ENCODE results near the gene UPK3BL2. TPM values are rescaled to one million over a fixed set of nuclear protein-coding genes. Genes with fewer than 3 reads are reported as not detected.
"Not testable (repeated sequence)": the region's sequence is repeated elsewhere in the genome, so short reads cannot be mapped to it uniquely, and the experiment has no call there.

Gene UPK3BL2
- total RNA-seq, 4 donors from 2014 or later: 7.8 to 24.4 (median 11.5) TPM

DNA sequence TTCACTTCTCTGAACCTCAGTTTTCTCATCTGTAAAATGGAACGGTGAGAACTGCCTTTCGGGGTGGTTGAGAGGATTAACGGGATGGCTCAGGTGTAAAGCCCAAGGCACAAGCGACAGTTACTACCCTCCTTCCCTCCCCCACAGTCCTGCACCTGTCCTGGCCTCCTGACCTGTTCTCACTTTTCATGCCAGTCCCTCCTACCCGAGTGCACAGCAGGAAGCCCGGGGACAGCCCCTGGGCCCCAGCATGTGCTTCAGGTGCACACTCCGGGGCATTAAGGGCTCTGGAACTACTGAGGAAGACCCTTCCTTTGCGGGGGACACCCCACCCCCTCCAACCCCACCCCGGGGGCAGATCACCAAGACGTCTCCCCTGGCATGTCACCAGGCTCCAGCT, 26.5 kb downstream of the UPK3BL2 start:
- not testable (repeated sequence) for H3K27me3 ChIP-seq; H3K4me1 ChIP-seq; H3K36me3 ChIP-seq; H3K27ac ChIP-seq; H3K9me3 ChIP-seq; DNase-seq (ENCODE audit: low spot score in 2 of 2); H3K4me3 ChIP-seq
- WGBS: no CpG with 5 or more reads among the region's 10 CpGs

DNA sequence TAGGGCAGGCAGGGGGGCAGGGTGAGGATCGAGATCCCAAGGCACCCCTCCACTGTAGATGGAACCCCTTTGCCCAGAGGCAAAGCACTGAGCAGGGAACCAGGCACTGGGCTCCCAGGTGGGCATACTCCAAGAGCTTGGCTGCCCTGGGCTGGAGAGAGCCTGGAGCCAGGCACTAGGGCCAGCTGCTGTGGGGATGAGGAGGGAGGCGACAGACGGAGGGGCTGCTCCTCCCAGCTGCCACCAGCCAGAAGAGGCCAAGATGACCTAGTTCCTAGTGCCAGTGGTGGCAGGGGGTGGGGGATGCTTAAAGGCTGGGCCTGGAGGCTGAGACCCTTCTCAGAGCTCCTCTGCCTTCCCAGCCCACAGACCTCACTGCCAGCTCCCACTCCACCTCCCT, 27.6 kb downstream of the UPK3BL2 start:
- not testable (repeated sequence) for H3K27me3 ChIP-seq; H3K36me3 ChIP-seq; H3K4me3 ChIP-seq; DNase-seq (ENCODE audit: low spot score in 2 of 2); H3K4me1 ChIP-seq; H3K27ac ChIP-seq; H3K9me3 ChIP-seq
- no CpG with 5 or more reads among the region's 3 CpGs for WGBS

- H3K36me3 ChIP-seq; H3K4me1 ChIP-seq; H3K27me3 ChIP-seq; H3K27ac ChIP-seq; H3K9me3 ChIP-seq; DNase-seq (ENCODE audit: low spot score in 2 of 2); H3K4me3 ChIP-seq: not testable (repeated sequence)
- WGBS: no CpG with 5 or more reads among the region's 15 CpGs
These were observed 28.4 kb downstream of the UPK3BL2 start for GRCh38 chr7:102514881-102515721.

DNA sequence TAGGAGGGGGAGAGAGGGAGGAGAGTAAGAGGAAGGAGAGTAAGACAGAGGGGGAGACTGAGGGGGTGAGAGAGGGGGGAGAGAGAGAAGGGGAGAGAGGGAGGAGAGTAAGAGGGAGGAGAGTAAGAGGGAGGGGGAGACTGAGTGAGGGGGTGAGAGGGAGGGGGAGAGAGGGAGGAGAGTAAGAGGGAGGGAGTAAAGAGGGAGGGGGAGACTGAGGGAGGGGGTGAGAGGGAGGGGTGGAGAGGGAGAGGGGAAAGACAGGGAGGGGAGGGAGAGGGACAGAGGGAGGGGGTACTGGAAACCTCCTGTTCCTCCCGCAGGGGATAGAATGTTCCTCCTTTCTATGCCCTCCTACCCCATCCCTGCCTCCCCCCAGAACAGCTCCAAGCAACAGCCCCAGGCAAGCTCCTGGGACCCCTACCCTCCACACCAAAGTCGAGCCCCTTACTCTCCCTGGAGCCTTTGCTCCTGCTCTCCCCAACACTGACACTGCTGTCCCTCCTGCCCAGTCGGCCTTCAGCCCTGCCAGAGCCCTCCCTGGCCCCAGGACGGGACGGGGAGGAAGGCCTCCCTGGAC, 30.8 kb downstream of the UPK3BL2 start:
- H3K4me1 ChIP-seq, H3K27ac ChIP-seq, H3K9me3 ChIP-seq, H3K27me3 ChIP-seq, H3K36me3 ChIP-seq, H3K4me3 ChIP-seq: not testable (repeated sequence)
- 21% methylated on average over 5 of the region's 5 CpGs for WGBS
- DNase-seq (ENCODE audit: low spot score in 2 of 2): peak in 1 of 2 donors; percentile 61

DNA sequence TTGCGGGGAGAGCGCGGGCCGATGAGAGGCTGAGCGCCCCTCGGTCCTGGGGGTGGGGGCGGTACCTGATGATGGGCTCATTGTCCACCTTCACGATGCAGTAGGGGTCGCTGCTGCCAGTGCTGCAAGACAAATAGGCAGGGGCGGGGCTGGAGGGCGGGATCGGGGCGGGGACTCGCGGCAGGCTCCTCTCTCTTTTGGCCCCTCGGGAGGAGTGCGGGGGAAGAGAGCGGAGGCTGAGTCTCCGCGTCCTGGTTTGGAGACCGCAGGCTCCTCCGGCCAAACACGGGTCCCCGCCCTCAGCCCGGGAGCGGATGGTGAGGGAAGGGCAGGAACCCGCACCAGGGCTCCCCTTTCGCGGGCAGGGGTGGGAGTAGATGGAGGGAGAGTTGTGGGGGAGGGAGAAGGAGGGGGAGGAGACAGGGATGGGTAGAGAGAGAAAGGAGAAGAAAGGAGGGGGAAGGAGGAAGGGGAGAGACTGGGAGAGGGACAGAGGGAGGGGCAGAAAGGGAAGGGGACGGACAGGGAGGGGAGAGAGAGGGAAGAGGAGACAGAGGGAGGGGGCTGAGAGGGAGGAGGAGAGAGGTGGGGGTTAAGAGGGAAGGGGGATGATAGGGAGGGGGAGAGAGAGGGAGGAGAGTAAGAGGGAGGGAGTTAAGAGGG, 31.5 kb downstream of the UPK3BL2 start:
- DNase-seq (ENCODE audit: low spot score in 2 of 2); H3K4me3 ChIP-seq; H3K27me3 ChIP-seq; H3K9me3 ChIP-seq; H3K27ac ChIP-seq; H3K36me3 ChIP-seq; H3K4me1 ChIP-seq: not testable (repeated sequence)
- no CpG with 5 or more reads among the region's 30 CpGs for WGBS

GRCh38 chr7:102510575-102510974, 32.9 kb downstream of the UPK3BL2 start:
- no CpG with 5 or more reads among the region's 8 CpGs for WGBS
- H3K4me3 ChIP-seq, H3K36me3 ChIP-seq, H3K9me3 ChIP-seq, H3K4me1 ChIP-seq, H3K27ac ChIP-seq, H3K27me3 ChIP-seq: not testable (repeated sequence)
- peak in 1 of 2 donors; percentile 31 for DNase-seq (ENCODE audit: low spot score in 2 of 2)

- H3K27me3 ChIP-seq, H3K4me3 ChIP-seq, H3K27ac ChIP-seq, H3K9me3 ChIP-seq, H3K36me3 ChIP-seq, H3K4me1 ChIP-seq: not testable (repeated sequence)
- WGBS: 93% methylated on average over 3 of the region's 8 CpGs
- peak in 1 of 2 donors; percentile 48 for DNase-seq (ENCODE audit: low spot score in 2 of 2)
These were observed 35.9 kb downstream of the UPK3BL2 start for GRCh38 chr7:102507410-102508088.

GRCh38 chr7:102505298-102506185, 38.0 kb downstream of the UPK3BL2 start:
- WGBS: no CpG with 5 or more reads among the region's 24 CpGs

DNA sequence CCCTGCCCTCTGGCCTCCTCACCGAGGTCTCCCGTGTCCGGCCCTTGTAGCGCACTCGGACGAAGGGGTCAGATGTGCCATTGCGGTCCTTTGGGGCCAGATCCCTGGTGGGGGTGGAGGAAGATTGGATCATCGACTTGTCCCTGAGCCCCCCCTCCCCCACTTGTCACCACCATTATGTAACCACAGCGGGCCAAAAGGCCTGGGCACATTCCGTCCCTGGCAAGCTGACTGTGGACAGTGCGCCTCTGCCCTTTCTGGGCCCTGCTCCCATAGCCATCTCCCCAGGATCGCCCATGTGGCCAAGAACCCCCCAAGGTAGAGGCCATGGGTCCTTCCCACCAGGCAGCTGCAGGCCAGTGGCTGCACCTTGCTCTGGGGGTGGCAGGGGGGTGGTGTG, 40.4 kb downstream of the UPK3BL2 start:
- not testable (repeated sequence) for H3K27ac ChIP-seq; H3K9me3 ChIP-seq; H3K36me3 ChIP-seq; H3K27me3 ChIP-seq; H3K4me1 ChIP-seq; DNase-seq (ENCODE audit: low spot score in 2 of 2); H3K4me3 ChIP-seq
- WGBS: no CpG with 5 or more reads among the region's 12 CpGs

More at GRCh38 chr7:102505298-102506185, 38.0 kb downstream of the UPK3BL2 start:
- H3K4me1 ChIP-seq, H3K27me3 ChIP-seq, H3K27ac ChIP-seq, H3K4me3 ChIP-seq, H3K36me3 ChIP-seq, H3K9me3 ChIP-seq: not testable (repeated sequence)
- peak in 1 of 2 donors; percentile 34 for DNase-seq (ENCODE audit: low spot score in 2 of 2)

GRCh38 chr7:102498321-102498720, 45.2 kb downstream of the UPK3BL2 start:
- H3K27me3 ChIP-seq, H3K27ac ChIP-seq, H3K4me1 ChIP-seq, H3K9me3 ChIP-seq, H3K4me3 ChIP-seq, H3K36me3 ChIP-seq: not testable (repeated sequence)
- DNase-seq (ENCODE audit: low spot score in 2 of 2): peak in 1 of 2 donors; percentile 27
- 91% methylated on average over 15 of the region's 16 CpGs for WGBS

- not testable (repeated sequence) for H3K27ac ChIP-seq, H3K4me1 ChIP-seq, H3K36me3 ChIP-seq, H3K4me3 ChIP-seq, H3K27me3 ChIP-seq, H3K9me3 ChIP-seq
- peak in 1 of 2 donors; percentile 40 for DNase-seq (ENCODE audit: low spot score in 2 of 2)
- no CpG with 5 or more reads among the region's 5 CpGs for WGBS
These were observed 46.2 kb downstream of the UPK3BL2 start for GRCh38 chr7:102497308-102497707.

- not testable (repeated sequence) for H3K4me3 ChIP-seq, H3K27ac ChIP-seq, H3K27me3 ChIP-seq, H3K36me3 ChIP-seq, H3K4me1 ChIP-seq, H3K9me3 ChIP-seq
- 50% methylated on average over 3 of the region's 10 CpGs for WGBS
- peak in 1 of 2 donors; percentile 27 for DNase-seq (ENCODE audit: low spot score in 2 of 2)
These were observed 46.6 kb downstream of the UPK3BL2 start for GRCh38 chr7:102496861-102497260.

- DNase-seq (ENCODE audit: low spot score in 2 of 2); H3K36me3 ChIP-seq; H3K4me1 ChIP-seq; H3K9me3 ChIP-seq; H3K27ac ChIP-seq; H3K27me3 ChIP-seq; H3K4me3 ChIP-seq: not testable (repeated sequence)
- no CpG with 5 or more reads among the region's 67 CpGs for WGBS
These were observed 48.9 kb downstream of the UPK3BL2 start for GRCh38 chr7:102494473-102495149.

Measured in suprapubic skin (tissue), 4 donors.